ENCODE results near the gene SSTR4. TPM values are rescaled to one million over a fixed set of nuclear protein-coding genes. Genes with fewer than 3 reads are reported as not detected.

The SSTR4 gene
- total and polyA plus RNA-seq, 9 of the 15 experiments (the other 6 are each of a cell fraction or from before 2014, with no cell fraction given): not detected

- in situ Hi-C loops (cut with MboI): no loop called here
- Histone ChIP-seq H3K9me3 (replicated peaks; ENCODE audit: control insufficient read depth, insufficient read depth, low read depth, low read length) (no peaks in the 10 kb centered on the region), H3K9me1 (ENCODE audit: control insufficient read depth, insufficient read depth, low read length) (no peaks in the 10 kb centered on the region), H3K79me2 (ENCODE audit: control insufficient read depth, insufficient read depth, low read length) (no peaks in the 10 kb centered on the region), H3K27ac (ENCODE audit: extremely low read depth, low read depth, low read length) (no peak overlapping the region), H3K27me3 (ENCODE audit: control insufficient read depth in 2 of 2, insufficient read depth in 2 of 2, low read length in 2 of 2) (peaks cover 0 to 11% of the 10 kb centered on the region in 2 experiments; a peak in 2 of 5 replicates), H2AFZ (ENCODE audit: low read depth, low read length) (no peak overlapping the region), H3K4me2 (ENCODE audit: insufficient read depth, low read length) (no peak overlapping the region), H3K36me3 (ENCODE audit: control insufficient read depth, insufficient read depth, low read length) (no peaks in the 10 kb centered on the region), H3K4me3 (no peak overlapping the region), H4K20me1 (replicated peaks; ENCODE audit: control insufficient read depth, insufficient read depth, low read length) (no peaks in the 10 kb centered on the region), H3K9ac (ENCODE audit: insufficient read depth in 1 of 2, low read depth in 2 of 2, low read length in 2 of 2) (no peak overlapping the region), H3K4me1 (replicated peaks in 1 of 2; ENCODE audit: control insufficient read depth in 2 of 2, insufficient read depth in 2 of 2, low read length in 2 of 2) (no peaks in the 10 kb centered on the region)
- ATAC-seq: no peak
- POLR2A ChIA-PET: no interaction called here
- CTCF ChIA-PET (ENCODE audit: low intra/inter-chr PET ratio): no interaction called here
- 0% methylated on average over 1 of the region's 1 CpG for WGBS (ENCODE audit: insufficient coverage, low coverage, missing lambda C conversion rate)
- TF ChIP-seq SMAD1 (IDR thresholded peaks at IDR 0.05; ENCODE audit: low read depth, low read length, partially characterized antibody): no peak
- no peak for TF ChIP-seq ZNF124 (CRISPR knock-in tag; IDR thresholded peaks at IDR 0.05)
- TF ChIP-seq KLF6 (CRISPR knock-in tag; IDR thresholded peaks at IDR 0.05; ENCODE audit: borderline replicate concordance): no peak
- no peak for TF ChIP-seq FOXA1 (IDR thresholded peaks at IDR 0.05; ENCODE audit: borderline replicate concordance)
- TF ChIP-seq TAF15 (IDR thresholded peaks at IDR 0.05; ENCODE audit: low read depth, low read length): no peak
- TF ChIP-seq ZNF431 (CRISPR knock-in tag; IDR thresholded peaks at IDR 0.05): no peak
- no peak for TF ChIP-seq CC2D1A (IDR thresholded peaks at IDR 0.05)
- TF ChIP-seq ILF3 (IDR thresholded peaks at IDR 0.05; ENCODE audit: borderline replicate concordance): no peak
- no peak for TF ChIP-seq ZBTB12 (CRISPR knock-in tag; IDR thresholded peaks at IDR 0.05)
- no peak for TF ChIP-seq DACH1 (IDR thresholded peaks at IDR 0.05; ENCODE audit: partially characterized antibody)
- TF ChIP-seq HSF4 (CRISPR knock-in tag; IDR thresholded peaks at IDR 0.05; ENCODE audit: borderline replicate concordance): no peak
- no TSS peak for BruUV-seq (replicated peaks)
- no peak for DNase-seq (ENCODE audit: extremely low read depth in 1 of 4, low spot score in 3 of 4)
- no peak for FAIRE-seq
- intact Hi-C loops (cut with micrococcal nuclease): no loop called here
These were observed 39.2 kb upstream of the SSTR4 start for GRCh38 chr20:22995923-22996322.
